ENCODE results near the gene RETN.

RETN gene

GRCh38 chr19:7658219-7658686 is 10.6 kb upstream of the RETN start:
- DNase-seq (ENCODE audit: low read depth) = peak; percentile 30

GRCh38 chr19:7661744-7662538 is 6.9 kb upstream of the RETN start:
- DNase-seq (ENCODE audit: low read depth) = no peak

- no peak for DNase-seq (ENCODE audit: low read depth)
Measured at GRCh38 chr19:7662657-7663056, 6.2 kb upstream of the RETN start.

GRCh38 chr19:7663706-7664105 is 5.1 kb upstream of the RETN start:
- no peak for DNase-seq (ENCODE audit: low read depth)

GRCh38 chr19:7665076-7665475 is 3.8 kb upstream of the RETN start:
- DNase-seq (ENCODE audit: low read depth) = no peak

- no peak for DNase-seq (ENCODE audit: low read depth)
Measured at GRCh38 chr19:7669641-7670040, 792 bp downstream of the RETN start.

GRCh38 chr19:7670150-7670783 is 1.4 kb downstream of the RETN start:
- no peak for DNase-seq (ENCODE audit: low read depth)

- no peak for DNase-seq (ENCODE audit: low read depth)
Measured at GRCh38 chr19:7670790-7671189, 1.9 kb downstream of the RETN start.

GRCh38 chr19:7672522-7672921 is 3.7 kb downstream of the RETN start:
- no peak for DNase-seq (ENCODE audit: low read depth)

- no peak for DNase-seq (ENCODE audit: low read depth)
Measured at GRCh38 chr19:7674010-7675005, 5.5 kb downstream of the RETN start.

- DNase-seq (ENCODE audit: low read depth) = no peak
Measured at GRCh38 chr19:7676376-7676775, 7.5 kb downstream of the RETN start.

- DNase-seq (ENCODE audit: low read depth) = no peak
Measured at GRCh38 chr19:7676854-7677253, 8.0 kb downstream of the RETN start, which contains the start of gene MCEMP1. MCEMP1 (plus strand) TSS chr19:7677090; CDS start chr19:7677121, 31 bp downstream.

GRCh38 chr19:7677669-7678311 is 8.9 kb downstream of the RETN start:
- DNase-seq (ENCODE audit: low read depth) = no peak

- DNase-seq (ENCODE audit: low read depth) = no peak
Measured at GRCh38 chr19:7678971-7679751, 10.3 kb downstream of the RETN start.

- no peak for DNase-seq (ENCODE audit: low read depth)
Measured at GRCh38 chr19:7679771-7680605, 11.1 kb downstream of the RETN start.

GRCh38 chr19:7680606-7681339 is 11.9 kb downstream of the RETN start, which contains the start of gene TRAPPC5:
TRAPPC5 (plus strand) TSS chr19:7680833; CDS start chr19:7682254, 1,421 bp downstream.
- peak; percentile 89 for DNase-seq (ENCODE audit: low read depth)

- peak; percentile 78 for DNase-seq (ENCODE audit: low read depth)
Measured at GRCh38 chr19:7681340-7682174, 12.7 kb downstream of the RETN start.

- DNase-seq (ENCODE audit: low read depth) = no peak
Measured at GRCh38 chr19:7682175-7682855, 13.5 kb downstream of the RETN start.
